ENCODE measurements around the gene PSMD2. TPM values are rescaled to one million over a fixed set of nuclear protein-coding genes. Genes with fewer than 3 reads are reported as not detected.

The PSMD2 gene
- total RNA-seq, 1 experiment from 2014 or later = 645 TPM

DNA sequence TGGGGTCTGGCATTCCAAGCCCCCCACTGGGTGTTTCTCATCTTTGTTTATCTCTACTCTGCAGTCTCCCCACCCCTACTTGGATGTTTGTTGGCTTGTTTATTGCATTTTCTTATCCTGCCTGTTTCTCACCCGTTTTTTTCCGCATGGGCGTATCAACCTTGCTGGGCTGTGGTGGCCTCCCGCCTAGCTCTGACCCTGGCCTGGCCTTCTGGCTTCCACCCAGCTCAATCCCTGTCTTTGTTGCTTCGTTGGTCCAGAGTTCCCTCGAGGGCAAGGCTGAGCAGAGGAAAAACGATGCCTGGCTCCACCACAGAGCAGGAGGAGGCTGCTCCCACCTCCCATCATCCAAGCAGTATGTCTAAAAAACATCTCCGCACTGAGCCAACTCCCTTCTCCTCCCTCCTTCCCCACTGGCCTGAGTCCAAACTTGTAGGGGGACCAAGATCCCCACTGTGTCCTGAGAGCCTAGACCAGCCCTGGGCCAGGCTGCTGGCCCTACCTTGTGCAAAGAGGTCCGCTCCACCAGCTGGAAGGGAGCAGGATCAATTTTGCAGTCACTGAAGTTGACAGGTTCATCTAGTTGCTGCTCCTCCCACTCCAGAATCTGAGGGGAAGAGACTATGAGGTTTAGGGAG is 52.6 kb downstream of the PSMD2 start:
- CTCF ChIA-PET = no interaction called here
- no TSS peak for BruUV-seq (replicated peaks)
- Histone ChIP-seq H3K9me3 (ENCODE audit: low read depth, low read length, poor library complexity, severe bottlenecking) (no peaks in the 10 kb centered on the region), H3K4me1 (ENCODE audit: insufficient read depth, low read length, poor library complexity, severe bottlenecking) (peaks cover 15% of the 10 kb centered on the region), H3K4me3 (ENCODE audit: low read depth, low read length, poor library complexity, severe bottlenecking) (no peak overlapping the region), H3K27me3 (replicated peaks; ENCODE audit: insufficient read depth, low read depth, low read length, poor library complexity) (no peaks in the 10 kb centered on the region), H3K36me3 (ENCODE audit: insufficient read depth, low read length, poor library complexity, severe bottlenecking) (peaks cover 5% of the 10 kb centered on the region), H3K27ac (ENCODE audit: low read depth, low read length, poor library complexity, severe bottlenecking) (peak overlapping the region; percentile 37)
- POLR2A ChIA-PET (ENCODE audit: low non-redundant PET) = no interaction called here
- DNase-seq (ENCODE audit: low spot score) = no peak
- intact Hi-C loops (cut with micrococcal nuclease; ENCODE audit: unreplicated experiment) = no loop called here
- TF ChIP-seq, protein P1, sequence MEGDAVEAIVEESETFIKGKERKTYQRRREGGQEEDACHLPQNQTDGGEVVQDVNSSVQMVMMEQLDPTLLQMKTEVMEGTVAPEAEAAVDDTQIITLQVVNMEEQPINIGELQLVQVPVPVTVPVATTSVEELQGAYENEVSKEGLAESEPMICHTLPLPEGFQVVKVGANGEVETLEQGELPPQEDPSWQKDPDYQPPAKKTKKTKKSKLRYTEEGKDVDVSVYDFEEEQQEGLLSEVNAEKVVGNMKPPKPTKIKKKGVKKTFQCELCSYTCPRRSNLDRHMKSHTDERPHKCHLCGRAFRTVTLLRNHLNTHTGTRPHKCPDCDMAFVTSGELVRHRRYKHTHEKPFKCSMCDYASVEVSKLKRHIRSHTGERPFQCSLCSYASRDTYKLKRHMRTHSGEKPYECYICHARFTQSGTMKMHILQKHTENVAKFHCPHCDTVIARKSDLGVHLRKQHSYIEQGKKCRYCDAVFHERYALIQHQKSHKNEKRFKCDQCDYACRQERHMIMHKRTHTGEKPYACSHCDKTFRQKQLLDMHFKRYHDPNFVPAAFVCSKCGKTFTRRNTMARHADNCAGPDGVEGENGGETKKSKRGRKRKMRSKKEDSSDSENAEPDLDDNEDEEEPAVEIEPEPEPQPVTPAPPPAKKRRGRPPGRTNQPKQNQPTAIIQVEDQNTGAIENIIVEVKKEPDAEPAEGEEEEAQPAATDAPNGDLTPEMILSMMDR (conservative IDR thresholded peaks at IDR 0.05; ENCODE audit: low read depth, low read length) = no peak
- TF ChIP-seq EZH2 (IDR thresholded peaks at IDR 0.05; ENCODE audit: borderline replicate concordance, low read depth, low read length, poor library complexity, severe bottlenecking) = no peak

DNA sequence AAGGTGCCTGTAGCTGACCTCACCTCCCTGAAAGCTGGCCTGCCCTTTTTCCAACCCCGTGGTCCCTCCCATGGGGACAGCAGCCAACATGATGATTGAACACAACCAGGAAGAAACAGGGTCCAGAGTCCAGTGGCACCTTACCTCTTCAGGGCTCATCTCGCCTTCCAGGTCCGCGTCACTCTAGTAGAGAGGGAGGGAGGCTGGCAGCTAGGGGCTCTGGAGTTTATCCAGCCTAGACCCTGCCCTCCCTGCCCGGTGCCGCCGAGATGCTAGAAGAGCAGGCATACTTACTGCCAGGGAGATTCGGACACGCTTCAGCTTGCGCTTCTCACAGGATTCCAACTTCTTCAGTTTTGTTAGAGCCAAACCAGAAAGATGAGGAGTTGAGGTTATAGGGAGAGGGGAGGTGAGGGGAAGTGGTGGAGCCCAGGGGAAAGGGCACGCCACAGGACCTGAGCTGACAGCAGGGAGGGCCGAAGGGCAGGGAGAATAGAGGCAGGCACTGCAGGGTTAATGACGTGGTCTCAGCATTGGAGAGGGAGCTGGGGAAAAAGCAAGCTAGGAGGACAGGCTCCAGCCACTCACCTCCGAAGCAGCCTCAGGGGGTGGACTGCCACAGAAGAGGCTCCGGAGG is 53.2 kb downstream of the PSMD2 start:
- H3K36me3 ChIP-seq (ENCODE audit: insufficient read depth, low read length, poor library complexity, severe bottlenecking) = peaks cover 5% of the 10 kb centered on the region
- no peaks in the 10 kb centered on the region for H3K9me3 ChIP-seq (ENCODE audit: low read depth, low read length, poor library complexity, severe bottlenecking)
- no TSS peak for BruUV-seq (replicated peaks)
- peak overlapping the region; percentile 37 for H3K27ac ChIP-seq (ENCODE audit: low read depth, low read length, poor library complexity, severe bottlenecking)
- no peaks in the 10 kb centered on the region for H3K27me3 ChIP-seq (replicated peaks; ENCODE audit: insufficient read depth, low read depth, low read length, poor library complexity)
- intact Hi-C loops (cut with micrococcal nuclease; ENCODE audit: unreplicated experiment) = no loop called here
- TF ChIP-seq, protein P1 (conservative IDR thresholded peaks at IDR 0.05; ENCODE audit: low read depth, low read length) = no peak
- TF ChIP-seq EZH2 (IDR thresholded peaks at IDR 0.05; ENCODE audit: borderline replicate concordance, low read depth, low read length, poor library complexity, severe bottlenecking) = no peak
- ChIA-PET POLR2A (ENCODE audit: low non-redundant PET) (no interaction called here), CTCF (no interaction called here)
- H3K4me1 ChIP-seq (ENCODE audit: insufficient read depth, low read length, poor library complexity, severe bottlenecking) = peaks cover 15% of the 10 kb centered on the region
- DNase-seq (ENCODE audit: low spot score) = no peak
- no peak overlapping the region for H3K4me3 ChIP-seq (ENCODE audit: low read depth, low read length, poor library complexity, severe bottlenecking)

DNA sequence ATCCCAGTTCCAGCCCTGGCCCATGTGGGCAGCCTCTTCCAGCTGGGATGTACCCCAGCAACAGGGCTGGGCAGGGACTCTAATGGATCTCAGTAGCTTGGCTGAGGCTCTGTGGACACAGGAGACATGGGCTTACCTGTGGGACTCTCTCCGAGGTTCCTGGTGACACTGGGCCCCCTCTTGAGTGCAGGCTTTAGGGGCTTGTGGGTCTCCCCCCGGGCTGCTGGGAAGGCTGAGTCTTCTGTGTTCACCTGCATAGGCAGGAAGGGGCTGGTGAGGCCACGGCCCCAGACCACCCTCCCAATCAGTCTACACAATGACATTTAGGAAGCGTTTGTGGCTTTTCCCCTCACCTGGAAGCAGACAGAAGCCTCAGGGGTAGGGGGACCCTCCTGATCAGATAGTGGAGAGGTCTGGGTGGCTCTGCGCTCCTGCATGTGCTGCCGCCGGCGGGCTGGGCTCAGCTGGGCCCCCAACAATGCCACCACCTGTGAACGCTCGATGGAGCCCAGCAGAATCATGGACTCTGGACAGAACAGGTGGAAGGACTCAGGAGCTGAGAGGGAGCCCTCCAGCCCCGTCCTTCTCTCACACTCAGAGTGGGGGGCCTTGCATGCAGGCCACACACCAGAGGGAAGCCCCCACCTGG is 54.0 kb downstream of the PSMD2 start:
- BruUV-seq (replicated peaks) = no TSS peak
- intact Hi-C loops (cut with micrococcal nuclease; ENCODE audit: unreplicated experiment) = no loop called here
- H3K4me1 ChIP-seq (ENCODE audit: insufficient read depth, low read length, poor library complexity, severe bottlenecking) = peaks cover 9% of the 10 kb centered on the region

More for the DNA sequence above, 54.0 kb downstream of the PSMD2 start:
- ChIA-PET POLR2A (ENCODE audit: low non-redundant PET) (no interaction called here), CTCF (interaction anchor here (0.9 to 1.1 kb wide), 2 partner anchors 9 to 19 kb away, joined by 4 to 5 read pairs; no protein-coding TSS in a partner anchor)
- DNase-seq (ENCODE audit: low spot score) = no peak
- no peak for TF ChIP-seq EZH2 (IDR thresholded peaks at IDR 0.05; ENCODE audit: borderline replicate concordance, low read depth, low read length, poor library complexity, severe bottlenecking)
- TF ChIP-seq, protein P1 (conservative IDR thresholded peaks at IDR 0.05; ENCODE audit: low read depth, low read length) = no peak
- Histone ChIP-seq H3K9me3 (ENCODE audit: low read depth, low read length, poor library complexity, severe bottlenecking) (no peaks in the 10 kb centered on the region), H3K27me3 (replicated peaks; ENCODE audit: insufficient read depth, low read depth, low read length, poor library complexity) (no peaks in the 10 kb centered on the region), H3K36me3 (ENCODE audit: insufficient read depth, low read length, poor library complexity, severe bottlenecking) (peaks cover 5% of the 10 kb centered on the region), H3K27ac (ENCODE audit: low read depth, low read length, poor library complexity, severe bottlenecking) (no peak overlapping the region), H3K4me3 (ENCODE audit: low read depth, low read length, poor library complexity, severe bottlenecking) (no peak overlapping the region)
